ENCODE measurements around the gene CTDSP2.
"Not testable (repeated sequence)": the region's sequence is repeated elsewhere in the genome, so short reads cannot be mapped to it uniquely, and the experiment has no call there.

CTDSP2 gene

GRCh38 chr12:57783861-57784260 lies 62.7 kb downstream of the CTDSP2 start:
- no peak for DNase-seq (ENCODE audit: extremely low read depth in 1 of 2, low read depth in 1 of 2)

GRCh38 chr12:57783466-57783801 lies 63.1 kb downstream of the CTDSP2 start:
- no peak for DNase-seq (ENCODE audit: extremely low read depth in 1 of 2, low read depth in 1 of 2)

GRCh38 chr12:57782608-57783465 lies 63.7 kb downstream of the CTDSP2 start, which contains the start of gene TSFM:
TSS of gene TSFM (plus strand) at chr12:57782787. CDS start at chr12:57782802, 15 bp downstream.
- DNase-seq (ENCODE audit: extremely low read depth in 1 of 2, low read depth in 1 of 2), result peak; percentile 93 to 98

- no peak for DNase-seq (ENCODE audit: extremely low read depth in 1 of 2, low read depth in 1 of 2)
Observed at GRCh38 chr12:57782243-57782607, 64.3 kb downstream of the CTDSP2 start.

- no peak for DNase-seq (ENCODE audit: extremely low read depth in 1 of 2, low read depth in 1 of 2)
Observed at GRCh38 chr12:57781801-57782200, 64.7 kb downstream of the CTDSP2 start.

- DNase-seq (ENCODE audit: extremely low read depth in 1 of 2, low read depth in 1 of 2), result no peak
Observed at GRCh38 chr12:57781244-57781643, 65.3 kb downstream of the CTDSP2 start.

DNA sequence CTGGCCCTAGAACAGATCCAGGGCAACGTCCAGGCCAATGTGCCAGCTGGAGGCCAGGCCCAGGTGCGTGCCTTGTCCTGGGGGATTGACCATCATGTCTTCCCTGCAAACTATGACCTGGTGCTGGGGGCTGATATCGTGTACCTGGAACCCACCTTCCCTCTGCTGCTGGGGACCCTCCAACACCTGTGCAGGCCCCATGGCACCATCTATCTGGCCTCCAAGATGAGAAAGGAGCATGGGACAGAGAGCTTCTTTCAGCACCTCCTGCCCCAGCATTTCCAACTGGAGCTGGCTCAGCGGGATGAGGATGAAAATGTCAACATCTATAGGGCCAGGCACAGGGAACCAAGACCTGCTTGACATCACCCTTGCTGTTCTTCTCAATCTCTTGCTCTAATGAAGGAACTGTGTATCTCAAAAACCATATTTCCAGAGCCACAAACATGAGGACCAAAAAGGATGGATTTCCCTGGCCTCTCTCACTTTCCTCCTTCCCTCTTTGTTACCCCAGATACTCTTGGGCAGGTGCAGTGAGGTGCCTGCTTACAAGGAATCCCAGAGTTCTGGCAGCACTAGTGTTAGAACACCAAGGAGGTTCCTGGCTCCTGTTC lies 66.1 kb downstream of the CTDSP2 start:
- no peak for DNase-seq (ENCODE audit: extremely low read depth in 1 of 2, low read depth in 1 of 2)

GRCh38 chr12:57779736-57780135 lies 66.8 kb downstream of the CTDSP2 start:
- DNase-seq (ENCODE audit: extremely low read depth in 1 of 2, low read depth in 1 of 2), result no peak

DNA sequence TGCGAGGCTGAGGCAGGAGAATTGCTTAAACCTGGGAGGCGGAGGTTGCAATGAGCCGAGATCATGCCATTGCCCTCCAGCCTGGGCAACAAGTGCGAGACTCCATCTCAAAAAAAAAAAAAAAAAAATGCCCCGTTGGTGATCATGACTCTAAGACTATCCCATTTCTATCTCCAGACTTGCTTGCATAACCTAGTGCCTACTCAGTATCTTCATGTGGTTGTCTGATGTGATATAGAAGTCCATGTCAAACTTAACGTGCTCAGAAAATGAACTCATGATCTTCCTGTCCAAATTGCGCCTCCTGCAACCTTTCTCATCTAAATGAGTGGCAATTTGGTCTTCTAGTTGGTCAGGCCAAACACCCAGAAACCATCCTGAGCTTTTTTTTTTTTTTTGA lies 68.6 kb downstream of the CTDSP2 start:
- no peak for DNase-seq (ENCODE audit: extremely low read depth in 1 of 2, low read depth in 1 of 2)

GRCh38 chr12:57777367-57777766 lies 69.2 kb downstream of the CTDSP2 start:
- no peak for DNase-seq (ENCODE audit: extremely low read depth in 1 of 2, low read depth in 1 of 2)

DNA sequence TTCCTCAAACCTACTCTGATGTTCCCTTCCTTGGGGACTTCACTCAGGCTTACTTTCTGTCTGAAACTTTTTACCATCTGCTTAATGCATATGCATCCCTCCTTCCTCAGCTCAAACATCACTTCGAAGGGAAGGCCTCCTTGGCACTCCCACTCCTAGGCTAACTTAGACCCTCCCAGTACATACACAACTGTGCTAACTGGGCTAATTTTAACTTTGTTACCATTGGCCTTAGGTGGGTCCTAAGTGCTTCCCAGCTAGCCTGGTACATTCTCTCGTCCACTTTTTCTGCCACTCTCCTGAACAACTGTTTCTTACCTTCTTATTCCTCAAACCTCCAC lies 70.3 kb downstream of the CTDSP2 start:
- no peak for DNase-seq (ENCODE audit: extremely low read depth in 1 of 2, low read depth in 1 of 2)

DNA sequence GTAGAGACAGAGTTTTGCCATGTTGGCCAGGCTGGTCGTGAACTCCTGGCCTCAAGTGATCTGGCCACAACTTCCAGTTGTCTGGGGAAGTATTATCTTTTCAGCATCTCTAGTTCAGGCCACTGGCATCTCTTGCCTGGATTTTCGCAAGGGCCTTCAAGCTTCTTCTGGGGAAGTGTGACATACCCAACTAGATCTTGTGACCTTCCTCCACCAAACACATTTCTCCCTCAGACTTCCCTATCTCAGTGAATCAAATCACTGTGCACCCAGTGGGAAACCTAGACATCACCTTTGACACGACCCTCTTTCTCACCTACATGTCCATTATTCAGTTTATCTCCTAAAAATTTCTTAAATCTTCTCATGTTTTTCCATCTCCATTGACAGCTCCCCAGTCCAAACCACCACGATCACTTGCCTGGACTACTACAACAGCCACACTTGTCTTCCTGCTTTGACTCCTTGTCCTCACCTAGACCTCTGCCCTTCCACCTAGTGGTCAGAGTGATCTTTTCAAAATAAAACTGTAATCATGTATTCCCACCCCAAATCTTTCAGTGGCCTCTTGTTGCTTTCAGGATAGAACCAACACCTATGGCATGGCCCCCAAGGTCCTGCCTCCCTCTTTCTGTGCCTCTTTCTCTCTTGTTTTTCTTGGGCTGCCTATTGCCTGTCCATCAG lies 70.8 kb downstream of the CTDSP2 start:
- DNase-seq (ENCODE audit: extremely low read depth in 1 of 2, low read depth in 1 of 2), result no peak

DNA sequence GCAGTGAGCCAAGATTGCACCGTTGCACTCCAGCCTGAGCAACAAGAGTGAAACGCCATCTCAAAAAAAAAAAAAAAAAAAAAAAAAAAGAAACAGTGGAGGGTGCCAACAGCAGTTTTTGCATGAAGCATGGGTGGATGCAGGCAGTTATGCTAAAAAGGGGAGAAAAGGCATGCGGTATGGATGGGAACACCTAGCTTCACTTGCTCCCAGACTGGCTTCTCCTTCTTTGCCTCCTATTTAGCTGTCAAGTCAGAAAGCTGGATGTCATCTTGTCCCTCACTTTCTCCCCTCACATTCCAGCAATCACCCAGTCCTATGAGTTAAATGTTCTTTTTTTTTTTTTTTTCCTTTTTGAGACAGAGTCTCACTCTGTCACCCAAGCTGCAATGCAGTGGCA lies 71.5 kb downstream of the CTDSP2 start:
- DNase-seq (ENCODE audit: extremely low read depth in 1 of 2, low read depth in 1 of 2), result no peak

- DNase-seq (ENCODE audit: extremely low read depth in 1 of 2, low read depth in 1 of 2), result not testable (repeated sequence)
Observed at GRCh38 chr12:57774634-57775033, 71.9 kb downstream of the CTDSP2 start.

DNA sequence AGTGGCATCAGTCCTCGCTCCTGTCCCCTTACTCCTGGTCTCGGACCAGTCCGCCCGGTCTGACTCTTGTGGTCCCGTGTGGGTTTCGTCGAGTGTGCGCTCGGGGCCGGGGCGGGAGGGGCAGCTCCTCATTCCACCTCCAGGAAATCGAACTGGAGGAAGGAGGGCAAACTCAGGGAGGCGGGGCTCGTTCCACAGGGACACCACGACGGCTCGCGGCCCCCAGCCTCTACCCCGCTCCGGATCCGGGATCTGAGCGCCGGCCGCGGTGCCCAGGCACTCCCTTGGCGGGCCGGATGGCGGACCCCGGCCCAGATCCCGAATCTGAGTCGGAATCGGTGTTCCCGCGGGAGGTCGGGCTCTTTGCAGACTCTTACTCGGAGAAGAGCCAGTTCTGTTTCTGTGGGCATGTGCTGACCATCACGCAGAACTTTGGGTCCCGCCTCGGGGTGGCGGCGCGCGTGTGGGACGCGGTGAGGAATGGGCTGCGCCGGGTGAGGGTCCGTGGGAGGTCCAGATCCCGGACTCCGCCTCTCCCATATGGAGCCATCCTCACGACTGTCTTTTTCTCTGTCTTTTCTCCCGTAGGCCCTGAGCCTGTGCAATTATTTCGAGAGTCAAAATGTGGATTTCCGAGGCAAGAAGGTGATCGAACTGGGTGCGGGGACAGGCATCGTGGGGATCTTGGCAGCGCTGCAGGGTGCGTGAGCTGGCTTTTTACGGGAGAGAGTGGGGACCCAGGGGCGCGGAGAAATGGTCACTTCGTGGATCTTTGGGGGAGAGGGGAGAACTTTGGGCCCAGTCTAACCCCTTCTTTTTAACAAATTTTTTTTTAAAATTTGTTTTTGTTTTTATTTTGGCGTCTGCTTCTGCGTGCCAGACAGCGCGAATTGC lies 73.9 kb downstream of the CTDSP2 start, which contains the start of gene EEF1AKMT3:
Gene EEF1AKMT3, plus strand, starts transcription at position 186 of the 894 bp plus-strand sequence. Its CDS starts 111 bp downstream, at position 297.
- DNase-seq (ENCODE audit: extremely low read depth in 1 of 2, low read depth in 1 of 2), result no peak

DNA sequence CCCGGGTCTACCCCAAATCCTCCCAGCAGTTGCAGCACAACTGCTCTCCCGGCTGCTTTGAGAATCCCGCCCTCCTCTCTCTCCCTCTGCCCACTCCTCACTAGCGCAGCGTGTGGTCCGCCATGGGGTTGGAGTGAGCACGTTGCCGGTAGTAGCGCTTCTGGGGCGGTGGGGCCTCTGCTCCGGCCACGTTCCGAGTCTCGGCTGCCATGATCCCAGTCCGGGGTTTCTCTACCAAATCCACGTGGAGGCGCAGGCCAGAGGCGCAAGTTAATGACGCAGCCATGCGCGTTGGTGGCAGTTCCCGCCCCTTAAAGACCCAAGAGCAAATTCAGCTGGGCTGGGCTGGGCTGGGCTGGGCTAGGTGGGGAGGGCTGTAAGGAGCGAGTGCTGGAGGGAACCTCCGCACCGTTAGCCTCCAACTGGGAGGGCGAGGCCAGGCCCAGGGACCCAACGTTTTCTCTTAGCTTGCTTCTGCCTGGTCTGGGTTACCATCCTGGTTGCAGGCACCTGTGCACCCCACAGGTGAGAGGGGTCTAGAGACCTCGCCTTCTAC lies 74.6 kb downstream of the CTDSP2 start, which contains the start of gene METTL1:
Gene METTL1, minus strand, starts transcription at position 233 of the 556 bp plus-strand sequence. Its CDS starts 22 bp downstream, at position 211.
- DNase-seq (ENCODE audit: extremely low read depth in 1 of 2, low read depth in 1 of 2), result peak; percentile 70 to 77

GRCh38 chr12:57771236-57771872 lies 75.2 kb downstream of the CTDSP2 start:
- DNase-seq (ENCODE audit: extremely low read depth in 1 of 2, low read depth in 1 of 2), result peak in 1 of 2 donors; percentile 68

DNA sequence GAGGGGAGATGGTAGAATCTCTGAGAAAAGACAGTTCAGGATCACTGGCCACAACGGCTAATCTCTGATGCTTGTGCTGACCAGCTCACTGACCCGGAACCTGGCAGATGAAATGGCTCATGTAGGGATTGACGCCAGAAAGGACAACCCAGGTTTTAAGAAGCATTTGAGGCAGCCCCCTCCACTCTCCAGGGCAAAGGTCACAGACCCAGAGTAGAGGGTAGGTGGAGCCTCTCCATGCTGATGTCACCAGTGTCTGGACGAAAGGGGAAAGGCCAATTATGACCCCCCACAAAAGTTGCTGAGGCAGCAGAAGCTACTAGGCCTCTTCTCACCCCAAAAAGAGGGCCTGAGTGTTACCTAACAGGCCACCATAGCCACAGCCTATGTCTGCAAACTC lies 75.8 kb downstream of the CTDSP2 start:
- DNase-seq (ENCODE audit: extremely low read depth in 1 of 2, low read depth in 1 of 2), result no peak

Data from activated CD8-positive, alpha-beta memory T cell treated with anti-CD3 and anti-CD28 coated beads for 1 hour (primary cell).